Endothelial cell of umbilical vein (primary cell): ENCODE measurements around the gene CRAT. TPM values are rescaled to one million over a fixed set of nuclear protein-coding genes. Genes with fewer than 3 reads are reported as not detected.
A peak's percentile ranks its signal among the peaks of the same experiment; 100 is the strongest.

ENCODE experiments used
- BruUV-seq: library from RNA; stranded (reverse); fragments of 400-500 nt; replicated peaks from 2 replicates; lab custom pipeline; 2021; lab: Mats Ljungman, UMichigan
- CTCF ChIA-PET: fragments of 300-600, 350-600 bp; sonication (Branson Sonifier 250); formaldehyde crosslinking; loops from one replicate; lab custom pipeline; 2021; ENCODE audit warnings: antibody characterized with exemption, inconsistent platforms; lab: Charles Lee
- POLR2A ChIA-PET: fragments of 300-600, 350-600 bp; sonication (Branson Sonifier 250); formaldehyde crosslinking; loops from one replicate; lab custom pipeline; 2021; ENCODE audit warnings: antibody characterized with exemption, inconsistent platforms; lab: Charles Lee
- DNase-seq: peaks from one replicate; pipeline ENCODE4 v3.0.0-alpha.2; 2011; ENCODE audit warnings: low read depth, low spot score
- FAIRE-seq: peaks from 2 replicates; lab custom pipeline; 2011; peaks lifted over from hg19 to GRCh38; lab: Jason Lieb, UNC
- H2AFZ ChIP-seq: 2 replicates; pipeline ENCODE4 v1.6.0; 2012; ENCODE audit warnings: low read depth, low read length, control low read depth, inconsistent platforms
- H3K27ac ChIP-seq: 2 replicates; pipeline ENCODE4 v1.5.1; 2011; ENCODE audit warnings: low read depth, mild to moderate bottlenecking, control low read depth, low read length, moderate library complexity; ENCODE audit not compliant: insufficient read depth
- H3K27me3 ChIP-seq, 2 experiments: 2 replicates each; pipeline versions ENCODE4 v1.6.0 to v1.6.1; 2011; ENCODE audit warnings: low read length in 2 of 2, mixed read lengths in 1 of 2; ENCODE audit not compliant: control insufficient read depth in 2 of 2, insufficient read depth in 2 of 2
- H3K36me3 ChIP-seq, 2 experiments: 2 replicates in 1 of 2; 3 replicates in 1 of 2; pipeline ENCODE4 v1.5.1; 2011; ENCODE audit warnings: low read length in 2 of 2, mild to moderate bottlenecking in 1 of 2, moderate library complexity in 1 of 2; ENCODE audit not compliant: control insufficient read depth in 2 of 2, insufficient read depth in 2 of 2; ENCODE audit errors: extremely low read depth in 1 of 2
- H3K4me1 ChIP-seq: 3 replicates; pipeline ENCODE4 v1.5.1; 2011; ENCODE audit warnings: mild to moderate bottlenecking, low read length; ENCODE audit not compliant: control insufficient read depth, insufficient read depth; ENCODE audit errors: extremely low read depth
- H3K4me2 ChIP-seq: 2 replicates; pipeline ENCODE4 v1.6.1; 2011; ENCODE audit warnings: low read length, control low read depth, mixed read lengths; ENCODE audit not compliant: insufficient read depth
- H3K4me3 ChIP-seq, 3 experiments: fragments of 200-600 bp in 1 of 3; sonication (generic), shearing (Covaris generic) in 1 of 3; replicated peaks in 1 of 3; 2 replicates each; pipeline ENCODE4 v1.5.1; 2011 to 2016; ENCODE audit warnings: control low read depth in 3 of 3, low read length in 3 of 3, mild to moderate bottlenecking in 2 of 3, inconsistent platforms in 1 of 3, low read depth in 1 of 3, moderate library complexity in 1 of 3; ENCODE audit not compliant: insufficient read depth in 1 of 3
- H3K79me2 ChIP-seq: 2 replicates; pipeline ENCODE4 v1.6.0; 2012; ENCODE audit warnings: low read length, inconsistent platforms; ENCODE audit not compliant: control insufficient read depth, insufficient read depth
- H3K9ac ChIP-seq: replicated peaks from 2 replicates; pipeline ENCODE3; 2011; ENCODE audit warnings: low read length, control low read depth; ENCODE audit not compliant: insufficient read depth; ENCODE audit errors: extremely low read depth
- H3K9me1 ChIP-seq: replicated peaks from 3 replicates; pipeline ENCODE4 v1.6.0; 2011; ENCODE audit warnings: mild to moderate bottlenecking, low read length; ENCODE audit not compliant: control insufficient read depth, insufficient read depth; ENCODE audit errors: extremely low read depth
- H3K9me3 ChIP-seq: replicated peaks from 2 replicates; pipeline ENCODE4 v1.5.1; 2012; ENCODE audit warnings: low read length, inconsistent platforms; ENCODE audit not compliant: control insufficient read depth, insufficient read depth
- H4K20me1 ChIP-seq: replicated peaks from 2 replicates; pipeline ENCODE3; 2011; ENCODE audit warnings: mild to moderate bottlenecking, low read length; ENCODE audit not compliant: control insufficient read depth, insufficient read depth; ENCODE audit errors: extremely low read depth
- CTCF ChIP-seq, 2 donors: IDR thresholded peaks; 1 replicate in 1 of 2; 2 replicates in 1 of 2; pipeline ENCODE4 v1.5.1; 2011; ENCODE audit warnings: low read length in 2 of 2, mild to moderate bottlenecking in 2 of 2, moderate library complexity in 2 of 2, control low read depth in 1 of 2, inconsistent platforms in 1 of 2, low read depth in 1 of 2; ENCODE audit not compliant: insufficient read depth in 1 of 2; ENCODE audit errors: extremely low read depth in 1 of 2
- EZH2 ChIP-seq: IDR thresholded peaks from 2 replicates; pipeline ENCODE4 v1.6.1; 2012; ENCODE audit warnings: borderline replicate concordance, low read depth, mild to moderate bottlenecking, moderate library complexity, low read length, inconsistent platforms; ENCODE audit not compliant: severe bottlenecking
- FOS ChIP-seq: IDR thresholded peaks from 2 replicates; pipeline ENCODE4 v1.6.1; 2011; ENCODE audit warnings: mild to moderate bottlenecking, low read length, moderate library complexity, borderline replicate concordance; ENCODE audit not compliant: insufficient read depth
- MYC ChIP-seq: IDR thresholded peaks from one replicate; pipeline ENCODE4 v1.6.1; 2011; ENCODE audit warnings: mild to moderate bottlenecking, low read depth, low read length
- POLR2AphosphoS5 ChIP-seq: IDR thresholded peaks from 2 replicates; pipeline ENCODE4 v1.6.1; 2012; ENCODE audit warnings: low read depth, mild to moderate bottlenecking, control low read depth, low read length, moderate library complexity; ENCODE audit not compliant: insufficient read depth
- dilution Hi-C: fragments of 300-500 bp; cut with MboI; formaldehyde crosslinking; loops from one replicate; pipeline ENCODE4 v1.15.0; 2019; ENCODE audit warnings: low sequenced_read_pairs; ENCODE audit not compliant: extremely low pct_ligation_motif_present
- intact Hi-C: fragments of 100-400 bp; cut with micrococcal nuclease; formaldehyde crosslinking; loops from one replicate; pipeline ENCODE4 v1.10.0; 2022
- polyA plus RNA-seq, 4 experiments: library from polyadenylated mRNA; depleted of rRNA in 3 of 4; stranded (reverse) in 3 of 4; unstranded in 1 of 4; fragments of >200 nt; gene quantifications; 2 replicates each; pipeline versions ENCODE4 v1.2.1 to v1.2.3, GENCODE V29; 2011 to 2012; ENCODE audit warnings: missing spikeins in 1 of 4
- total RNA-seq: library from RNA; stranded (reverse); gene quantifications from 2 replicates; pipeline ENCODE4 v1.2.3, GENCODE V29; 2021

CRAT gene
- total and polyA plus RNA-seq, 2 donors (not counting 3 experiments of a cell fraction or from before 2014, with no cell fraction given), result 34.2 to 55.3 TPM

GRCh38 chr9:129148463-129149204 lies 38.0 kb upstream of the CRAT start:
- no peak overlapping the region for H3K4me3 ChIP-seq
- CTCF ChIA-PET, result interaction anchor here (0.9 to 1.8 kb wide), 5 partner anchors 10 to 26 kb away, joined by 3 to 5 read pairs (median 4); no protein-coding TSS in a partner anchor
- no peaks in the 10 kb centered on the region for H3K9me1 ChIP-seq
- BruUV-seq, result TSS peak; percentile 17
- H3K27ac ChIP-seq, result no peak overlapping the region
- FAIRE-seq (no peak), DNase-seq (no peak)
- dilution Hi-C loops, result no loop called here
- no peaks in the 10 kb centered on the region for H3K36me3 ChIP-seq
- no peak overlapping the region for H3K4me2 ChIP-seq
- POLR2A ChIA-PET, result no interaction called here
- H3K4me1 ChIP-seq, result peaks cover 9% of the 10 kb centered on the region
- intact Hi-C loops, result no loop called here
- no peak overlapping the region for H2AFZ ChIP-seq
- H3K79me2 ChIP-seq, result no peaks in the 10 kb centered on the region
- TF ChIP-seq FOS, result no peak
- H3K9me3 ChIP-seq, result no peaks in the 10 kb centered on the region
- no peaks in the 10 kb centered on the region for H4K20me1 ChIP-seq
- H3K9ac ChIP-seq, result no peak overlapping the region
- H3K27me3 ChIP-seq, result no peaks in the 10 kb centered on the region

GRCh38 chr9:129146441-129146941 lies 35.9 kb upstream of the CRAT start:
- Histone ChIP-seq H2AFZ (no peak overlapping the region), H3K9me1 (no peaks in the 10 kb centered on the region), H3K36me3 (no peaks in the 10 kb centered on the region), H3K4me1 (peaks cover 29% of the 10 kb centered on the region), H3K9me3 (no peaks in the 10 kb centered on the region), H3K27me3 (no peaks in the 10 kb centered on the region), H3K27ac (peak overlapping the region; percentile 31), H3K9ac (no peak overlapping the region), H4K20me1 (no peaks in the 10 kb centered on the region), H3K4me2 (no peak overlapping the region), H3K4me3 (no peak overlapping the region), H3K79me2 (peaks cover 4% of the 10 kb centered on the region)
- ChIA-PET CTCF (interaction anchor here (0.6 to 9.5 kb wide), 7 partner anchors 10 to 375 kb away, joined by 3 to 287 read pairs (median 5); partner anchors contain the start of gene IER5L), POLR2A (interaction anchor here (0.9 kb wide), 1 partner anchor 20 kb away, joined by 5 read pairs; no protein-coding TSS in a partner anchor)
- intact Hi-C loops (no loop called here), dilution Hi-C loops (no loop called here)
- no peak for FAIRE-seq
- no TSS peak for BruUV-seq
- no peak for TF ChIP-seq POLR2AphosphoS5
- no peak for TF ChIP-seq CTCF (IDR thresholded peaks at IDR 0.05; ENCODE audit: extremely low read depth in 1 of 2, insufficient read depth in 1 of 2, low read depth in 1 of 2, low read length in 2 of 2)
- TF ChIP-seq MYC, result no peak
- no peak for TF ChIP-seq EZH2
- peak; percentile 10 for DNase-seq
